Activated CD4-positive, alpha-beta T cell treated with anti-CD3 and anti-CD28 coated beads for 4 hours (primary cell): Measurements from ENCODE around the gene GPS2.
"Not testable (repeated sequence)": the region's sequence is repeated elsewhere in the genome, so short reads cannot be mapped to it uniquely, and the experiment has no call there.

ENCODE experiments used
- DNase-seq, 2 donors: peaks; one replicate each; pipeline ENCODE4 v3.0.0-alpha.2; 2020

Gene GPS2

DNA sequence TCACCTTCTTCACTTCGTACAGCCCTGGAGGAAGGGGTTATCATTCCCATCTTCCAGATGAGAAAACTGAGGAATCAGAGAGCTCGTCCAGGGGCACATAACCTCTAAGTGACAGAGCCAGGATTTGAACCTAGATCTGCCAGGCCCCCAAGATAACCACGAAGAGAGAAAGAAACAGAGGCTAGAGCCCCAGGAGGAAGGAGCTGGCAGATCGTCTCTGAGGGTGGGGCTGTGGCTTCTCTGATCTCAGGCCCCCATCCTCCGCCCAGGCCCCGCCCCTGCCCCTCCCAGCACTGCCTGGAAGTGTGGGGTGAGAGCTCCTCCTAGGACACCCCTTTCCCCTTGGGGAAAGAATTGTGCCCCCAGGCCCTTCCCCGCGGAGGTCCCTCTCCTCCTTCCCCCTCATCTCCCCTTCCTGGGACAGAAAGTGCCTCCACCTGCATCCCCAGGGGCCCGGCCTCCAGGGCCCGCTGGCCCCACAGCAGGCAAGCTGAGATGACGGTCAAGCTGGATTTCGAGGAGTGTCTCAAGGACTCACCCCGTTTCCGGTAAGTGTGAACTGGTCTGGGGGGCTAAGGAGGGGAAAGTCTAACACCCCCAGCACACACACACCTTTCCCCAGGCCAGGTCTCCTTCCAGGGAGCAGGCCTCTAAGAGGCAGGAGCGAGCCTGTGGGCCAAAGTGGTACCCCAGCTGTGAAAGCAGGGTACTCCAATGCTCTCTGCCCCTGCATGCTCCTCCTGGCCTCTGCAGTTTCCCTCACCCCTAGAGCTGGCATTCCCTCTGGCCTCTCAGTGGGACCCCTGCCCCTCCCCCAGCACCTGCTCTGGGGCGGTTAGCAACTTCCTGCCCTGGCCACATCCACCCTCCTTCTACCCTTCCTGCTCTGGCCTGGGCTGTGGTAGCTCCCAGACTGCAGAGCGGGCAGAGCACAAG, 21.3 kb upstream of the GPS2 start, which contains the start of gene ACAP1:
Gene ACAP1 (plus strand): TSS at position 290 of the 936 bp plus-strand sequence. CDS start 206 bp downstream, at position 496.
- DNase-seq: peak; percentile 83 to 84

DNA sequence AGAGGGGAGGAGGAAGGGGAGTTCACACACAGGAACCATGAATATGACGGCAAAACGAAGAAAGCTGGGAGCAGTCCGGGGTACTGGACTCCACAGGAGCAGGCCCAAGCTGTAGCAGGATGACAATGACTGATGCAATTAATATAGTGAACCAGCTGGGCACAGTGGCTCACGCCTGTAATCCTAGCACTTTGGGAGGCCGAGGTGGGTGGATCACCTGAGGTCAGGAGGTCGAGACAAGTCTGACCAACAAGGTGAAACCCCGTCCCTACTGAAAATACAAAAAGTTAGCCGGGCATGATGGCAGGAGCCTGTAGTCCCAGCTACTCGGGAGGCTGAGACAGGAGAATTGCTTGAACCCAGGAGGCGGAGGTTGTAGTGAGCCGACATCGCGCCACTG, 20.6 kb upstream of the GPS2 start:
- DNase-seq: not testable (repeated sequence)

DNA sequence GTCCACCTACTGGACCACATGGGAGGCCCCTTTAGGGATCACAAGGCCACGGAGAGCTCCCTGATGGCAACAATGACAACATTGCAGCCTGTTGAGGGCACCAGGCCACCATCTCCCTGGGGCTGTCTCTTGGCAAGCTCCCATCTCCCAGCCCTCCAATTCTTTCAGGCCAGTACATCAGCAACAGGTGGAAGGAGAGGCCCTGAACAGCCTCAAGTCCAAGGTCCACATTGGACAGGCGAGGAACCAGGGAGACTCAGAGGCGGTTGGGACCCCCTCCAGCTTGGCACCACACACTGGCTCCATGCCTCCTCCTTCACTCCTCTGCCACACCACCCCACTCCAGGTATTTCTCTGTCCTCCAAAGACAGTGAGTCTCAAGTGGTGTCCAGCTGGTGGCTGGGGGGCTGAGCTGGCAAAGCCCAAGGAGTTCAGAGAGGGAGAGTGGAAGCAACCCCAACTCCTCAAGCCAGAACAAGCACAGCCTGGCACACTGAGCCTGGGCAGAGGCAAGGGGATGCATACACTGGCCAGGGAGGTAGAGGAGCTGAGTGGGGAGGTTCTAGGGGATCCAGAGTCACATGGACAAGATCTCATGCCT, 19.9 kb upstream of the GPS2 start:
- no peak for DNase-seq

DNA sequence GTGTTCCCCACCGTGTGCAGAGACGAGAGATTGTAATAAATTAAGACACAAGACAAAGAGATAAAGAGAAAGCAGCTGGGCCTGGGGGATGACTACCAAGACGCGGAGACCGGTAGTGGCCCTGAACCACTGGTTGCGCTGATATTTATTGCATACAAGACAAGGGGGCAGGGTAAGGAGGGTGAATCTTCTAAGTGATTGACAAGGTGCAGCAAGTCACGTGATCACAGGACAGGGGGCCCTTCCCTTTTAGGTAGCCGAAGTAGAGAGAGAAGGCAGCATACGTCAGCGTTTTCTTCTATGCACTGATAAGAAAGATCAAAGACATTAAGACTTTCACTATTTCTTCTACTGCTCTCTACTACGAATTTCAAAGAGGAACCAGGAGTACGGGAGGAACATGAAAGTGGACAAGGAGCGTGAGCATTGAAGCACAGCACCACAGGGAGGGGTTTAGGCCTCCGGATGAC, 17.5 kb upstream of the GPS2 start:
- not testable (repeated sequence) for DNase-seq

DNA sequence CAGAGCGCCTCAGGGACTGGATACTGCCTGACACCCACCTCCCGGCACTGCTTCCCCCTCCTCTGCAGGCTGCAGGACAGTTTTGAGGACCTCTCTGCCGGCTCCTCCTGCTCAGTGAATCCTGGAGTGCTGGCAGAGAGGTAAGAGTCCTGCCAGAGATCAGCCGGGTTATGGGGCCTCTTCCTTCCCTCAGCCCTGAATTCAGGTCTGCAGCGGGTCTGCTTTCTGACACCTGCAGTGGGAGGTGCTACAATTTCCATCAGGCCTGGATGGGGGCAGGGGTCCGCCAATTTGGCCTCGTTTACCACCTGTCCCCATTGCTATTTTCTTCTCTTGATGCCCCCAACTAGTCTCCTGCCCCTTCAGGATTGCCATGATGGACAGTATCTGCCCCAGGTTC, 17.0 kb upstream of the GPS2 start:
- no peak for DNase-seq

DNA sequence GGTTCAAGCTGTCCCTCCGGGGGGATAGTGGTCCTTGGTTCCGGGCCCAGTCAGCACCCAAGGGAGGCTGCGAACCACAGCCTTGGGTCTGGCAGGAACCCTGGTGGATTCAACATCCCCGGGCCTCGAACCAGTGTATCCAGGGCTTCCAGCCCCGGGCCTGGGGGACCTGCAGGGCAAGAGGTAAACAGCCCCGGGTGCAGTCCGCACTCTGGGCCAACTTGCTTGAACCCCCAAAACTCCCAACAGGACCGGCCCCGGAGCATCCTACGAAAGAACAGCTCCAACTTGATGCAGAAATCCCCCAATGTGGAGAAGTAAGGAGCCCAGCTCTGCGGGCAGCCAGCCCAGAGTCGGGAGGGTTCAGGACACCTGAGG, 15.5 kb upstream of the GPS2 start:
- DNase-seq: no peak

DNA sequence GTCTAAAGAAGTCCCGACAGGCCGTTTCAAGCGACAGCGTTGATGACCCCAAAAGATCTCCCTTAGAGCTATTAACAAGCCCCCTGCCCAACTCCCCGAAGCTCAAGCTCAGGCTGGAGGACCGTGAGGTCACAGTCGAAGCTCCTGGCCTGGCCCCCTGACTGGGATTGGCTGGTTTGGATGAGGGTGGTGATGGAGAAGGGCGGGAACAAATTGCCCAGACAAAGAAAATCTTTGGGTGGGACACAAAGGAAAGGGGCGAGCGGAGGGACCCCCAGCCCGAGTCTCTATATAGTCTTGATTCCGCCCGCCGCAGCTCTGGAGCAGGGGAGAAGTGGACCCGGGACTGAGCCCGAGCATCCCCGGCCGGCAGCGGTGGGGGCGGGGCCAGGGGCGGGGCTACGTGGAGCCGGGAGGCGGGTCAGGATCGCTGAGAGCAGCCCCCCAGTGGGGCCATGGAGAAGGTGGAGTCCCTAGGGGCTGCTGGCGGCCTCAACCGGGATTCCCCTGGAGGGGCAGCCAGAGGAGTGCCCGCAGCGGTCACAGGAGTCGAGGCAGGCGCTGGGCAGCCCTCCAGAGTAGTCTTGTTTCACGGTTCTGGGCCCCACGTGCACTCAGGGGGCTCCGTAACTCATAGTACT, 15.0 kb upstream of the GPS2 start:
- DNase-seq: peak; percentile 70 to 74

DNA sequence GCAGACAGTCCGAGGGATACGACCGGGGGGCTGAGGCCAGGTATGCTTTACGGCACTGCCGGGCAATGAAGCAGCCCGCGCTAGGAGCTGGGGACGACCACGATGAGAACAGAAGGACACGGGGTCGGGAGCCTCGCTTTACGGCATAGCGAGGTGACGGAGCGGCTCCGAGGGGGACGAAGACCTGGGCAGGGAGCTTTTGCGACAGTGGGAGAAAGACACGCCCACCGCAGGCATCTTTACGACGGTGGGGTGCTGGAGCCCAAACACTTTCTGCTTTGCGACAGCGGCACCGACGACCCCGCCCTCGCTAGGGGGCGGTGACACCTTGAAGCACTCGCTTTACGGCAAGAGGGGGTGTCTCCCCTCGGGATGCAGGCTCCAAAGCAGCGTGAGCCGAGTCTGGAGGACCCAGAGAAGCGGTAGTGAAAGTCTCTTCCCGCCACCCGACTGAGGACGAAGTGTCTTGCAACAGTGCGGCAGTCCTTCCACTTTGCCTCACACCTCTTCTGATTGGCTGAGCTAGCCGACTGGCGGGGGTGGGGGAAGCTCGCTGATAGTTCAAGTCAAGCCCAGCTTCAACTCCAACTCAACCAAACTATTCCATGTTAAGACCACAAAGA, 14.3 kb upstream of the GPS2 start:
- DNase-seq: peak; percentile 94 to 95

DNA sequence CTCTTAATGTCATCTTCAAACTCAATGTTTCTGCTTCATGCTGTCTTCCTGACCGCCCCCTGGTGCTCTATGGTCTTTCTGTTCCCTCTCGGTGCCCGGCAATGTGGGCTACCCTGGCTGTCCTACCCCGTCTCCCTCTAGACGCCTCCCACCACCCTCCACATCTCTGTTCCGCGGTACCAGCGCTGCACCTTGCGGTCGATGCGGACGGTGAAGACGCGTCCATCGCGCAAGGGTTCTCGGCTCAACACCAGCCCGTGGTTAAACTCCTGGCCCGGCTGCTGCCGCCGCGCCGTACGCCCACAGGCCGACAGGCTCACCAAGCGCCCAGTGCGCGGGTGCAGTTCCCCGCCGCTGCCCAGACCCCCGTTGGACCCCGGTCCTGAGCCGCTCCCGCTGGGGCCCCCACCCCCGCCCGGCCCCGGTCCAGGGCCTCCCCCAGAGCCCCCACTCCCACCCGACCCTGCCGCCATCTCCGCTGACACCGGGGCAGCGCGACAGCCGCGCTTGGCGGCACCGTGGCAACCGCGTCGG, 13.7 kb upstream of the GPS2 start, which contains the start of gene NEURL4:
Gene NEURL4 (minus strand): TSS at position 496 of the 534 bp plus-strand sequence. CDS start 23 bp downstream, at position 473.
- DNase-seq: no peak

DNA sequence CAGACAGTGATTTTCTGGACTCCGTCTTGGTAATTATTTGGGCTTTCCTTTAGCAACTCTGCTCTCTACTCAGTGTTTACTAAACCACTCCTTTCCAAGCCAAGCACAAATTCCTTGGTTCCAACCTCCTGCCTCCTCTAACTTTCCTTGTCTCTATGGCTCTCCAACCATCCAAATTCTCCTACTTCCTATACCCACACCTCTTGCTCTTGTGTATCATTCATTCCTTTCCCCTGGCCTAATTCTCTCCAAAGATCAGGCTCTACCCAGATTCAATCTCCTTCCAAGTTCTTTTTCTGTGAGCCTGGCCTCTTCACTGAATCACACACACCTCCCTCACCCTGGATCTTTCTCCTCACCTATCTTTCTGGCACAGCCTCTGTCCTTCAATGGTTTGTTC, 12.8 kb upstream of the GPS2 start:
- no peak for DNase-seq

DNA sequence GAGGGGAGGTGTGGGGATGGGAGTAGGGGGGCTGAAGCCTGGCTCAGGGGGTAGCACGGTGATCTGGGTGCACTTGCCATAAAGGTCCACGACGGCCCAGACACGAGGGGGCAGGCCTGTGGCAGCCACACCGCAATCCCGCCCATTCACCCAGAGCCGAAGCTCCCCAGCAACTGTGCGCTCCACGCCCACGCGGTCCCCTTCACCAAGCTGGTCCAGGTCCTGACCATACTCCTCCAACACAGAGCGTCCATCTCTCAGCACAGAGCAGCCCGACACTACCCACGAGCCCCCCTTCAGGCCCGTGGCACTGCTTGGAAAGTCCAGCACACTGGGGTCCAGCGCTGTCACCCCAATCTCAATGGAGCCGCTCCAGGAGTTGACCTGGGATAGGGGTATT, 12.3 kb upstream of the GPS2 start:
- DNase-seq: no peak

DNA sequence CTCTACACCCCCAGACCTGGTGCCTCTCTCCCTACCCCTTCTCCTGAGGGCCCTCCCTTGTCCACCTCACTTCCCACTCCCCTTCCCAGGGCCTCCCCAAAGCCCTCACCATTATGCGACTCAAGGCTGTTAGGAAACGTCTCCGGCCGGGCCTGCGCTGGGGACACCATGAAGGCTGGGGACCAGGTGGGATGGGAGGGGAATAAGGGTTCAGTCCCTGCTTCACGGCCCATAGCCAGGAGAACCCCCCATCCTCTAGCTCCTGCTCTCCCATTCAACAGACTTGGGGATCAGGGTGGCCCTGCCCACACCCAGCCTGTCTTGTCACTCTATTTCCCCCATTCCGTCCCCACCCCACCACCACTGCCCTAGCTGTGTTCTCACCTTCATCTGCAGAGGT, 11.9 kb upstream of the GPS2 start:
- DNase-seq: no peak

DNA sequence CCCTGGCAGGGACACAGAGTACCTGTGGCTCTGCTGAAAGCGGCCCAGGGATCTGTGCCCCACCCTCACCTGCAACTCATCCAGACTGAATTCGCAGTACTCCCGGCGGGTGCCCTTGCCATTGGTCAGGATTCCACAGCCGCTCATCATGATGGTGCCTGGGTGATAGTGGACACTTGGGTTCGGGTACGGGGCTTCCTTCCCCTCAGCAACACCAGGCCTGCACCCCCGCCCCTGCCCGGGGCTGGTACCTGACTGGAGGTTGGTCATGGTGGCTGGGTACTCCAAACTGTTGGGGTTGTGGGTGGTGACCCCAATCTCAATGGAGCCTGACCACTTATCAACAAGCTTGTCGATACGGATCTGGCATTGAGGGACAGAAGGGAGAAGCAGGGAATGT, 11.0 kb upstream of the GPS2 start:
- DNase-seq: no peak

DNA sequence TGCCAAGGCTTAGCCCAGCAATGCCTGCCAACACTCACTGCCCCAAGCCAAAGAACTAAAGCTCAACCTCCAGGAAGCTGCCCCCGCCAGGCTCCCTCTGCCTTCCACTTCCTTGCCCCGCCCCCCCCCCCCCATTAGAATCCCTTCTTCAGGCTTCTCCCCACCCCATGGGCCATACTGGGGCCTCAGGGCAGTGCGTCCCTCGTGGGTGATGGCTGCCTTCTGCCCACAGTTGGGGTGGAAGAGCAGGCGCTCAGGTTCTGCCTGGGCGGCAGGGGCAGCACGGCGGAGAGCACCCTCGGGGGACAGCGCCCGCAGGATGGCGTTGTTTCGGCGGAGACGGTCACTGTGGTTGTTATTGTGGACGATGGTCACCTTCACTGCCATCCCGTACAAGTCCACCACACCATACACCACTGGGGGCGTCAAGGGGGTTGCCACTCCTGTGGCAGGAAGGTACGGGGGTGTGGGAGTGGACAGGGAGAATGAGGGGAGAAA, 9.9 kb upstream of the GPS2 start:
- no peak for DNase-seq

DNA sequence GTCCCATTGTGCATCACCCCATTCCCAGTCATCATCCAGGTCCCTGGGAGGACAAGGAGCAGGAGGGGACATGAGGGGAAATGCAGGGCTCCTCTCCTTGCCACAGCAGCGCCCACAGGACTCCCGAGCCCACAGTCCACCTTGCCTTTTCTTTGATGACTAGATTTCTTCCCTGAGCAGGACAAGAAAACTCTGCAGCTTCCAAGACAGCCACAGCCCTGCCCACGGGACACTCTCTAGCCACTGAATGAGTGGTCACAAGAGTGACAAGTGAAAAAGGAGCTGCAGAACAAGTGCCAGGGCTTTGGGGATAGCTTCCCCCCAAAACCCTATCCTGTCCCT, 9.2 kb upstream of the GPS2 start:
- no peak for DNase-seq

DNA sequence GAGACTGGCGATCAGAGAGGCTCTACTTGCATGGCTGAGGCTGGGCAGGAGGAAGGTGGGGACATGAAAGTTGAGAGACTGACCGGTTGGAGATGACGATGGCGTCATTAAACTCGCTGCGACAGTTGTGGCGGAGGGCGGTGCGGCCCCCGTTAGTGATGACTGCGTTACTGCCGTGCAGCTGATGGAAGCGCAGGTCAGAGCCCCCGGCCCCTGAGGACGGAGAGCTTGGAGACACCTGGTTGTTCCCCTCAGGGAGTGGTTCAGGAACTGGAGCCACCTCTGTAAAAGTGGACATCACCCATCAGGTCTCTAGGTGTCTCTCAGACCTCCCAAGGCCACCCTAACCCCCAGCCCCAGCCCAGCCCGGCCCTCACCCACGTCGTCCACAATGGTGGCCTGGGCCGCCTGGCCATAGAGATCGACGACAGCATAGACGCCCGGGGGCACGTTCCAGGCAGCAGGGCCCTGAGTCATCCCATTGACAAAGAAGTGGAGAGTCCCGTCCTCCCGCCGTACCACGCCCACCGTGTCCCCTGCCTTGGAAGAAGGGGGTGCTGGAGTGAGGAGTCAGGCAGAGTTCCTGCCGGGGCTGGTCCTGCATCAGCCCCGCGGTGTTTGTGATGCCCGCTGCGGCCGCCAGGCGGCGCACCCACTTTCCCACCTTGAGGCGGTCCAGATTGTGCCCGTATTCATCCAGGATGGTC, 8.7 kb upstream of the GPS2 start:
- DNase-seq: peak; percentile 43 to 65

DNA sequence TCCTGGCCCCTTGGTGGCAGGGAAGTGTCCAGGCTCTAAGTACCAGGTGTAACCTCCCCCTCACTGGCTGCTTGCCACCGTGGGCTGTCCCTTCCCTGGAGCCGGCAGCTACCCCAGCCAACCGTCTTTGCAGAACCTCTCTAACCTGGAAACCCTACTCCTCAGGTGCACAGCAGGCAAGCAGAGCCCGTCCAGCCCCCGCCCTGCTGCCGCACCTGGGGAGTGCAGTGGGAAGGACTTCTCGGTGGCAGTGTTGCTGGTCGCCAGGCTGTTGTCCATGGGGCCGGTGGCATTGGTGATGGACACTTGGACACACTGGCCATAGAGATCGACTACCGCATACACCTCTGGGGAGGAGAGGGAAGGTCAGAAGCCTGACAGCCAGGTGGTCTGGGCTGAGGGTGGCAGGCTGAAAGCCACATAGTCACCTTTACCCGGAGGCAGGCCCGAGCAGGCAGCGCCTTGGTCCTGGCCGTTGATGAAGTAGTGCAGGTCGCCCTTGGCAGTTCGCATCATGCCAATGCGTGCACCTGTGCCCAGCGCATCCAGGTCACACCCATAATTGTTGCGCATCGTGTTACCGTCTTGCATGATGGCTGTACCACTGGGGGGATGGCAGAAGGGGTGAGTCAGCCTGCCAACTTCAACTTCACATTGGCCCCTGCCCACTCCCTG, 7.5 kb upstream of the GPS2 start:
- no peak for DNase-seq

DNA sequence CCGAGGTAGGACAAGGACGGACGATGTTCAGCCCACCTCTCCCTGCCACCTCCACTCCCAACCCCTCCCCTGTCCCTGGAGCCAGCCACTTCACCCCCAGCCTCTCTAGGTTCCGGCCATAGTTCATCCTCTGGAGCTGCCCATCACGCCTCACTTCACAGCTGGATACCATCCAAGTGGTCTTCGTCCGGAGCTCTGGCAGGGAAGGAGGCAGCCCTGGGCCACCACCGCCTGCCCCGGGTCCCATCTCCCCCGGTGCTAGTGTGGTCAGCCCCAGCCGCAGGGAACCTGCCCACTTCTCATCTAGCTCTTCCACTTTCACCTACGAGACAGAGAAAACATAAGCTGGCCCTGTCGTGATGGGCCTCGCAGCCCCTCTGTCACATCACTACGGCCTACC, 6.3 kb upstream of the GPS2 start:
- DNase-seq: no peak

DNA sequence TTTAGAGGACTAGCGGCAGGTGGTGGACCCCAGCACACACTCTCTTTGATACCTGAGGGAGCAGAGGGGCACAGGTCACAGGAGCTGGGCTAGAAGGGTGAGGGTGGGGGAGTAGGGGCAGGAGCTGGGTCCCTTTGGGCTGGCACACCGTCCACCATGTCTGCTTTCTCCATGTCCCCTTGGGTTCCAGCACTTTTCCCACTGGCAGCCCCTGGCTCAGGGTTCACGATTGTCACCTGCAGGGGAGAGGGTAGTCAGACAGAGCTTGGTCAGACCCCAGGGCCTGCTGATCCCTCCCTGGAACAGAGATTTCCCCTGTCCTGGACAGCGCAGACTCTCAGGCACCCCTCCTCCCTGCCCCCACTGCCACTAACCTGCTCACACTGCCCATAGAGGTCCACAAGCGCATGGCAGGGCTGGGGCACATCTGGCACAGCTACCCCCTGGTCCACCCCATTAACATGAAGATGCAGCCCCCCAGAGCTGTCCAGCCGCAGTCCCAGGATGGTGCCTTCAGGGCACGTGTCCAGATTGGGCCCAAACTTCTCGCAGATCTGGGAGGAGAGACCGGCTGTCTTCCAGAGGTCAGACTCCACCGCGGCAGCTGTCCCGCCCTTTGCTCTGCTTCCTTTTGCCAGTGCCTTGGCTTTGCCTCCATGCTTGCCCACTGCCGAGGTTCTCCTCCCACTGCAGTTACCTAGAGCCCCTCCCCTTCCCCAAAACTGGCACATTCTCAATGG, 3.1 kb upstream of the GPS2 start:
- no peak for DNase-seq

DNA sequence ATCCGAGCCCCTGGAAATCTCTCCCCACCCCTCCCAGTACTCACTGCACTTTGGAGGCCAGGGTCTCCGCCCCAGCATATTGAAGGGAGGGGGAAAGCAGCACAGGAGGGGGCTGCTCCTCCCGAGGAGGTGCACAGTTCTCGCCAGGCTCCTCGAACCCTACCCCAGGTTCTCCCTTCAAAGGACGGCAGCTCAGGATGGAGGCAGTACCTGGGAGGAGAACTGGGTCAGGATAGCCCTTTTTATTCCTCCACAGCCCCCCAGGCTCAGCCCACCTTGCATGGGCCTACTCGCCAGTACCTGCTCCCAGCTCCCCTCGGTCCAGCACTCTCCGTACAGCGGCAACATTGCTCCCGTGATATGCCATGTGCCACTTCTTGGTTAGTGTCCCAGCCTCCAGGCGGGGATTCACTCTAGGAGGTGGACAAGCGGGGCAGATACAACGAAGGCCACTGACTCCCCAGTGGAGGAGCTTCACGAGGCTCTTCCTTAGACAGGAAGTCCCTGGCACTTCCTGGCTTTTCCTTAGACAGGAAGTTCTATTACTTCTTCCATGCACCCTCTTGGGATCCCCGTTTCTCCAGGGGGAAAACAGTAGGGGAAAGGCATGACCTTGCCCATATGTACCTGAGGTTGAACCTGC, 2.1 kb upstream of the GPS2 start:
- no peak for DNase-seq
